Stimulated activated CD4-positive, alpha-beta T cell treated with anti-CD3 and anti-CD28 coated beads, Interleukin-15, amount 100 ng/mL, for 48 hours (primary cell): ENCODE measurements around the gene HMX3.
"Not testable (repeated sequence)": the region's sequence is repeated elsewhere in the genome, so short reads cannot be mapped to it uniquely, and the experiment has no call there.

Experiments
- DNase-seq, 2 donors: peaks; one replicate each; pipeline ENCODE4 v3.0.0-alpha.2; 2020; ENCODE audit warnings: low read depth in 2 of 2

Gene HMX3

DNA sequence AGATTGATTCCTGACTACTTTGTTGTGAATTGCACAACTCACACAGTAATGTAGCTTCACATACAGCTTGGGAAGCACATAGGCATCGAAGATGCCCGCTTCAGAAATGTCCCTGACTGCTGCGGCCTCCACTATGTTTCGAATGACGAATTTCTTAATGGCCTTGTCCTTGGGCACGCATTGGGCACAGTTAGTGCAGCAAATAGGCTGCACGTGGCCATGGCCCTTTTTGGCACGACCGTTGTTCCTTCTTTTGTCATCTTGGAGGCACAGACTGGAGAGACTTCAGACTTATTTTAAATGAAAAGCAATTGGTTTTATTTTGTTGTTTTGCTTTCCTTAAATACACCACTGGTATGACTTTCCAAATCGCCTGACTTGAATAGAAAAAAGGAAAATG, 35.8 kb downstream of the HMX3 start:
- DNase-seq, result not testable (repeated sequence)

DNA sequence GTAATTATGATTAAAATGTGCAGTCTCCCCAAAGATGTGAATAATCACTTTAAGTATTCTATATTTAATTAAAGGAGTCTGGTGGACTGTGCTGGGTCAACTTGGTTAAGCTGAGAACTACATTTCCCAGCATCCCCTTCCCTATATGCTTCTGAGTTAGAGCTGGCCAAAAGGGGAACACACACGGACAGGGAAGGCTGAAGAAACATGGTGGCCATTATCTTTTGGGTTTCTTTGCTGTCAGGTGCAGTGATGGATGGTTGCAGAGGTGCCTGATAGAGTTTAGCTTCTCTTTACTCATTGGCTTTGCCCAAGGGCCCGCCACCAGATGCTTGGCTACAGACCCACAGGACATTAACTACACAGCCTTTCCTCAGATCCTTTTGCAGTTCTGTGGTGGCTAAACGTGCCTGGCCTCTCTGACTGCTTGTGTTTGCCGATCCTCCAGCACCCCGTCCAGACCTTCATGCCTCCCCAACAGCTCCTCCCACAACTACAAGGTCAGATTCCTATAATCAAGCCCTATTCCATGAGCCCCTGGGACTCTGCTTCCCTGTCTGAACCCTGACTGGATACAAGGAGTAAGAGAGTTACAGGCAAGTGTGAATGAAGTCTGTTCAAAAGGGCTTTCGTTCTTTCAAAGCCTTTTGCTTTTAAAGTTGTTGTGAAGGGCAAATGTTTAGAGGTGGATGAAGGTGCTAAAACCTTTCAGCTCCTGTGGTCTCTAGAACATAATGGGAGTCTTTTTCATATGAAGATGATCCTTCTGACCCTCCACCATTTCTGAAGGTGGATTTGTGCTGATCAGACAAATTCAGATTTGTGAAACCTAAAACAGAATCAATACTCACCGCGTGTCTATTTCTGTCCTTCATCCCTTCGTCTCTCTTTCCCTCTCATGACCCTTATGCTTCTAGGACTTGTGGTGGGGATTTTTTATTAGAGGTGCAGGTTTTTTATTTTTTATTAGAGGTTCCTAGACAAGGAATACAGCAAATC, 39.9 kb downstream of the HMX3 start:
- no peak for DNase-seq

DNA sequence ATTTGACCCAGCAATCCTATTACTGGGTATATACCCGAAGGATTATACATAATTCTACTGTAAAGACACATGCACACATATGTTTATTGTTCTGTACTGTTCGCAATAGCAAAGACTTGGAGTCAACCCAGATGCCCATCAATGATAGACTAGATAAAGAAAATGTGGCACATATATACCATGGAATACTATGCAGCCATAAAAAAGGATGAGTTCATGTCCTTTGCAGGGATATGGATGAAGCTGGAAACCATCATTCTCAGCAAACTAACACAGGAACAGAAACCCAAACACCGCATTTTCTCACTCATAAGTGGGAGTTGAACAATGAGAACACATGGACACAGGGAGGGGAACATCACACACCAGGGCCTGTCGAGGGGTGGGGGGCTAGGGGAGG, 42.6 kb downstream of the HMX3 start:
- DNase-seq, result not testable (repeated sequence)

DNA sequence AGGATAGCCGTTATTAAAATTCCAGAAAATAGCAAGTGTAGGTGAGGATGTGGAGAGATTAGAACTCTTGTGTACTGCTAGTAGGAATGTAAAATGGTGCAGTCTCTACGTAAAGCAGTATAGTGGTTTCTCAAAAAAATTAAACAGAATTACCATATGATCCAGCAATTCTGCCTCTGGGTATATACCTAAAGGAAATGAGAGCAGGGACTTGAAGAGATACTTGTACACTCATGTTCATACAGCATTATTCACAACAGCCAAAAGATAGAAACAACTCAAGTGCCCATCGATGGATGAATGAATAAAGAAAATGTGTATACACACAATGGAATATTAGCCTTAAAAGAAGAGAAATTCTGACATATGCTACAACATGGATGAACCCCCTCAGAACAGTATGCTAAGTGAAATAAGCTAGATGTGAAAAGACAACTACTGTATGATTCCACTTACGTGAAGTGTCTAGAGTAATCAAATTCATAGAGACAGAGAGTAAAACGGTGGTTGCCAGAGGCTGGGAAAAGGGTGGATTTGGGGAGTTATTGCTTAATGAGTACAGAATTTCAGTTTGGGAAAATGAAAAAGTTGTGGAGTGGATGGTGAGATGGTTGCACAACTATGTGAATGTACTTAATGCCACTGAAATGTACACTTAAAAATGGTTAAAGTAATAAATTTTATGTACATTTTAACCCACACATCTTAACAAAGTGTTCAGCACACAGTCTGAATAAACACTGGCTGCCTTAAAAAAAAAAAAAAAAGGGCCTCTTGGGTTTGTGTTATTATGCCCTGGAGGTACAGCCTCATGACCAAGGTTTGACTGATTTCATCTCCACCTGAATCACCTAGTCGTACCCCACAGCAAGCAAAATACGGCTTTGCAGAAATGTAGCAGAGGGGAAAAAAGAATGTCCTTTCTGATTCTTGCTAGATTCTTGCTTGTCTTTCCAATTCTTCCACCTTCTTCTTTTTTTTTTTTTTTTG, 44.6 kb downstream of the HMX3 start:
- DNase-seq, result no peak

DNA sequence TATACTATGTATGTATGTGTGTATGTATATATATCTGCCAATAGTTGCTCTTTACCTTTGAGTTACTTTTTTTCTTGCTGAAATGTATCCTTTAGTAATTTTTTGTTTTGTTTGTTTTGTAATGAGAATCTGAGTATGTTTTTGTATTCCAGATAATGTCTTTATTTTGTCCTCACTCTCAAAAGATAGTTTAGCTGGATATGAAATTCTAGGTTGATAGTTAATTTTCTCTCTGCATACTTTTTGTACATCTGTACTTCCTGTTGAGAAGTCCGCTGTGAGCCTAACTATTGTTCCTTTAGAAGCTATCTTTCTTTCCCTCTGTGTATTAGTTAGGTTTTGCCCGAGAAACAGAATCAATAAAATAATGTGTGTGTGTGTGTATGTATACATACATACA, 48.0 kb downstream of the HMX3 start:
- no peak for DNase-seq

DNA sequence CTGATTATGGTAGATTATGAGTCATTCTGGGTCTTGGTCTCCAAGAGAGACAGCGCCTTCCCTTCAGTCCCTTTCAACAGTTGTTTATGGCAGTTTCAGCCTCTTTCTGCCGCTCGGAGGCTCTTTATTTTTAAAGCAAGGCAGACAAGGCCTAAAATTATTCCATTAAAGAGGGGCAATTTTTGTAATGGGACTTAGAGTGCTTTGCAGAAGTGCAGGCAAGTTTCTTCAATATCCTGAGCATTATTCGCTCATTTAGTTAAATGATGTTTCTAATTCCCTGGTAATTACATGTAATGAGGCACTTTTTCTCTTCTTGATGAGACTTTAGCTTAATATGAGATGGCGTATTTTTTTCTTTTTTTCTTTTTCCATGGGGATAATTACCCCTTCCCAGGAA, 52.0 kb downstream of the HMX3 start:
- no peak for DNase-seq
